K562 (cell line): ENCODE measurements around the gene MMP21. TPM values are rescaled to one million over a fixed set of nuclear protein-coding genes. Genes with fewer than 3 reads are reported as not detected.

Experiments
- ATAC-seq: fragments of 200-7000 bp; cut with Tn5 transposase; 3 replicates; pipeline ENCODE4 v1.9.1; 2020; ENCODE audit warnings: moderate library complexity
- BruUV-seq: library from RNA; stranded (reverse); fragments of 400-500 nt; replicated peaks from 2 replicates; lab custom pipeline; 2021; lab: Mats Ljungman, UMichigan
- CTCF ChIA-PET: fragments of 300-600 bp; formaldehyde crosslinking; extraction: SDS; loops from one replicate; lab custom pipeline; 2021; ENCODE audit warnings: low intra/inter-chr PET ratio; lab: Yijun Ruan, JAX
- POLR2A ChIA-PET: fragments of 300-600, 350-650 bp; sonication (Branson Sonifier 250); formaldehyde crosslinking; extraction: SDS; loops from one replicate; lab custom pipeline; 2021; ENCODE audit warnings: antibody characterized with exemption, inconsistent platforms; lab: Yijun Ruan, JAX
- DNase-seq, 4 experiments: peaks; one replicate each; pipeline versions ENCODE4 v3.0.0 to v3.0.0-alpha.2; 2011 to 2018; ENCODE audit warnings: low spot score in 3 of 4, mixed read lengths in 3 of 4; ENCODE audit errors: extremely low read depth in 1 of 4
- FAIRE-seq: peaks from 2 replicates; lab custom pipeline; 2011; peaks lifted over from hg19 to GRCh38; lab: Jason Lieb, UNC
- H2AFZ ChIP-seq: 2 replicates; pipeline ENCODE4 v1.6.0; 2011; ENCODE audit warnings: low read depth, low read length, control low read depth, inconsistent platforms
- H3K27ac ChIP-seq: fragments of 200-600 bp; 3 replicates; pipeline ENCODE4 v1.8.0; 2011; ENCODE audit warnings: low read depth, mild to moderate bottlenecking, control low read depth, inconsistent platforms, low read length, moderate library complexity, mixed read lengths; ENCODE audit errors: extremely low read depth
- H3K27me3 ChIP-seq, 2 experiments: fragments of 300-600 bp in 1 of 2; 2 replicates in 1 of 2; 3 replicates in 1 of 2; pipeline versions ENCODE4 v1.6.0 to v1.8.0; 2011; ENCODE audit warnings: inconsistent platforms in 2 of 2, low read length in 2 of 2, mild to moderate bottlenecking in 1 of 2, mixed read lengths in 1 of 2, moderate library complexity in 1 of 2; ENCODE audit not compliant: control insufficient read depth in 2 of 2, insufficient read depth in 2 of 2
- H3K36me3 ChIP-seq: fragments of 300-600 bp; 3 replicates; pipeline ENCODE4 v1.8.0; 2011; ENCODE audit warnings: mild to moderate bottlenecking, low read length, inconsistent platforms; ENCODE audit not compliant: control insufficient read depth, insufficient read depth
- H3K4me1 ChIP-seq, 2 experiments: fragments of 200-600 bp in 1 of 2; replicated peaks in 1 of 2; 2 replicates in 1 of 2; 3 replicates in 1 of 2; pipeline versions ENCODE4 v1.5.1 to v1.8.0; 2011; ENCODE audit warnings: inconsistent platforms in 2 of 2, low read length in 2 of 2, mild to moderate bottlenecking in 1 of 2, mixed read lengths in 1 of 2, moderate library complexity in 1 of 2; ENCODE audit not compliant: control insufficient read depth in 2 of 2, insufficient read depth in 2 of 2
- H3K4me2 ChIP-seq: 2 replicates; pipeline ENCODE4 v1.6.1; 2011; ENCODE audit warnings: low read length, control low read depth, inconsistent platforms, mixed read lengths; ENCODE audit not compliant: insufficient read depth
- H3K4me3 ChIP-seq: fragments of 200-600 bp; sonication (generic), shearing (Covaris generic); 2 replicates; pipeline ENCODE4 v1.5.1; 2016; ENCODE audit warnings: control low read depth, inconsistent platforms
- H3K79me2 ChIP-seq: fragments of 200-600 bp; 3 replicates; pipeline ENCODE4 v1.8.0; 2011; ENCODE audit warnings: low read length, inconsistent platforms; ENCODE audit not compliant: control insufficient read depth, insufficient read depth
- H3K9ac ChIP-seq, 2 experiments: 2 replicates each; pipeline versions ENCODE4 v1.6.0 to v1.6.1; 2011; ENCODE audit warnings: low read depth in 2 of 2, low read length in 2 of 2, control low read depth in 1 of 2, inconsistent platforms in 1 of 2, mild to moderate bottlenecking in 1 of 2, mixed read lengths in 1 of 2; ENCODE audit not compliant: insufficient read depth in 1 of 2
- H3K9me1 ChIP-seq: one replicate; pipeline ENCODE4 v1.6.0; 2011; ENCODE audit warnings: inconsistent platforms, mild to moderate bottlenecking, low read length, moderate library complexity; ENCODE audit not compliant: control insufficient read depth, insufficient read depth
- H3K9me3 ChIP-seq: replicated peaks from 2 replicates; pipeline ENCODE4 v1.5.1; 2011; ENCODE audit warnings: low read depth, low read length, inconsistent platforms; ENCODE audit not compliant: control insufficient read depth, insufficient read depth
- H4K20me1 ChIP-seq: replicated peaks from 2 replicates; pipeline ENCODE4 v1.6.1; 2011; ENCODE audit warnings: low read length, inconsistent platforms, mixed read lengths; ENCODE audit not compliant: control insufficient read depth, insufficient read depth
- CCAR2 ChIP-seq: fragments of 200-400 bp; formaldehyde crosslinking; IDR thresholded peaks from 2 replicates; pipeline ENCODE4 v1.6.1; 2017; ENCODE audit warnings: mild to moderate bottlenecking, low read depth, low read length
- ELF1 ChIP-seq: fragments of 200-800 bp; sonication (Bioruptor generic); IDR thresholded peaks from 2 replicates; pipeline ENCODE4 v1.6.1; 2016; ENCODE audit warnings: missing genetic modification characterization, missing compliant biosample characterization
- PHF20 ChIP-seq: fragments of 450-650 bp; IDR thresholded peaks from 2 replicates; pipeline ENCODE4 v1.6.1; 2018; ENCODE audit not compliant: partially characterized antibody
- POLR2H ChIP-seq: IDR thresholded peaks from 2 replicates; pipeline ENCODE4 v1.6.1; 2016; ENCODE audit warnings: missing genetic modification characterization, low read depth, mild to moderate bottlenecking, control low read depth, missing compliant biosample characterization, moderate library complexity
- RAD51 ChIP-seq: fragments of 450-650 bp; IDR thresholded peaks from 2 replicates; pipeline ENCODE4 v1.7.1; 2016; ENCODE audit warnings: low read depth, mild to moderate bottlenecking, borderline replicate concordance
- RBBP5 ChIP-seq: fragments of 200-600 bp; sonication (generic); IDR thresholded peaks from 2 replicates; pipeline ENCODE4 v1.6.1; 2012; ENCODE audit warnings: borderline replicate concordance, mild to moderate bottlenecking, low read length, control low read depth, inconsistent platforms; ENCODE audit not compliant: insufficient read depth, poor library complexity, severe bottlenecking
- SMARCA5 ChIP-seq: fragments of 450-650 bp; IDR thresholded peaks from 2 replicates; pipeline ENCODE4 v1.6.1; 2016
- XRCC4 ChIP-seq: IDR thresholded peaks from one replicate; pipeline ENCODE4 v1.6.1; 2011; ENCODE audit not compliant: insufficient read depth, insufficient read length; ENCODE audit errors: extremely low read depth
- ZFP1 ChIP-seq: fragments of 450-650 bp; formaldehyde crosslinking; IDR thresholded peaks from 2 replicates; pipeline ENCODE4 v1.4.0; 2020; ENCODE audit warnings: mild to moderate bottlenecking, mixed read lengths
- WGBS: fragments of 100-300 bp; shearing (Covaris generic); methylation state at CpG from one replicate; pipeline ENCODE4 v1.1.6; 2016; ENCODE audit warnings: low coverage, mixed read lengths; ENCODE audit not compliant: insufficient coverage; ENCODE audit errors: missing lambda C conversion rate; 5-methylcytosine and 5-hydroxymethylcytosine counted together
- in situ Hi-C: fragments of 300-500 bp; cut with MboI; formaldehyde crosslinking; loops from 4 replicates; pipeline ENCODE4 v1.15.0; 2018; ENCODE audit warnings: inconsistent platforms, mixed read lengths
- intact Hi-C: fragments of 100-400 bp; cut with micrococcal nuclease; formaldehyde crosslinking; loops from 2 replicates; pipeline ENCODE4 v1.14.2; 2022
- polyA plus RNA-seq, 8 experiments: library from polyadenylated mRNA; depleted of rRNA in 4 of 8; stranded (reverse) in 5 of 8; unstranded in 3 of 8; fragments of >200 nt; fragmentation: Nextera tagmentation in 2 of 8; fragmentation: Illumina TruSeq in 1 of 8; extraction: Ambion mirVana in 2 of 8; extraction: Trizol in 1 of 8; gene quantifications; 2 replicates each; pipeline versions ENCODE4 v1.2.1 to v1.2.3, GENCODE V29; 2011 to 2014; ENCODE audit warnings: inconsistent platforms in 1 of 8, missing spikeins in 1 of 8
- total RNA-seq, 7 experiments: library from RNA; depleted of rRNA in 6 of 7; stranded (reverse); fragments of >200 nt in 6 of 7; fragmentation: Illumina TruSeq in 2 of 7; extraction: Trizol in 2 of 7; gene quantifications; 2 replicates each; pipeline versions ENCODE4 v1.2.1 to v1.2.3, GENCODE V29; 2011 to 2021; ENCODE audit warnings: low replicate concordance in 1 of 7
- TF ChIP-seq, protein P1 (sequence below): sonication (generic); formaldehyde crosslinking; IDR thresholded peaks from 2 replicates; pipeline ENCODE4 v1.8.1; 2023; ENCODE audit warnings: mild to moderate bottlenecking, missing genetic modification reagents

Gene MMP21
- total and polyA plus RNA-seq, 9 of the 15 experiments (the other 6 are each of a cell fraction or from before 2014, with no cell fraction given) = not detected

DNA sequence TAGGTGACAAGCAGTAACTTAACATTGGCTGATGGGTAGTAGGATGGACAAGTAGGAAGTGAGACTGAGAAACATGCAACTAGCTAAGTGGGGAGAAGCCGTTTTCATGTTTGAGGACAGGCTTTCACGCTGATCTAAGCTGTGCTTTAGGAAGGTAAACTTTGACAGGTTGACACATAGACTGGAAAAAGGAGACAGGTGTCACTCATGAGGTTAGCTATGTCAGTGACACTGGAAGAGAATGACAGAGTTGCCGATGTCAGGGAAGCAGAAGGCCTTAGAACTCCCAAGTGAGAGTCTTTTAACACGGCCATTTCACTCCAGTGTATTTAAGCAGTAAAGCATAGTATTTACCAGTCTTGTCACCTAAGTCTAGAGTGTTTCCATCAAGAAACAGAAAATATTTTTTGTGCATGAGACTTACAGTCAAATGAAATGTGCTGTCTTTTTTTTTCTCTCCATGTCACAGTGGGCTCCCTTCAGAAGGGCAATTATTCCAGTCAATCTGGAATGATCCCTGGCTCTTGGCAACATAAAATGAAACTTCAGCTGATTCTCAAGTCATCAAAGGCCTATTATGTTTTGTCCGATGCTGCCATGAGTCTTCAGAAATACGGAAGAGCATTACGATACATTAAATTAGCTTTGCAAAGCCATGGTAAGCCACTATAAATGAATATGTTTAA, 35.5 kb downstream of the MMP21 start:
- DNase-seq (no peak), FAIRE-seq (no peak), ATAC-seq (no peak)
- no peak overlapping the region for H3K27ac ChIP-seq
- H3K4me2 ChIP-seq = no peak overlapping the region
- no peaks in the 10 kb centered on the region for H3K79me2 ChIP-seq
- POLR2A ChIA-PET = interaction anchor here (1.0 to 1.1 kb wide), 2 partner anchors 10 to 104 kb away, joined by 3 read pairs; no protein-coding TSS in a partner anchor
- 96% methylated on average over 5 of the region's 7 CpGs for WGBS
- in situ Hi-C loops = no loop called here
- no peaks in the 10 kb centered on the region for H3K9me1 ChIP-seq
- H2AFZ ChIP-seq = no peak overlapping the region
- intact Hi-C loops = no loop called here
- TF ChIP-seq XRCC4 (no peak), PHF20 (no peak), SMARCA5 (no peak), POLR2H (tag) (no peak), CCAR2 (no peak), RBBP5 (no peak), RAD51 (no peak), ZFP1 (CRISPR knock-in tag) (no peak), ELF1 (tag) (no peak)
- TF ChIP-seq, protein P1, sequence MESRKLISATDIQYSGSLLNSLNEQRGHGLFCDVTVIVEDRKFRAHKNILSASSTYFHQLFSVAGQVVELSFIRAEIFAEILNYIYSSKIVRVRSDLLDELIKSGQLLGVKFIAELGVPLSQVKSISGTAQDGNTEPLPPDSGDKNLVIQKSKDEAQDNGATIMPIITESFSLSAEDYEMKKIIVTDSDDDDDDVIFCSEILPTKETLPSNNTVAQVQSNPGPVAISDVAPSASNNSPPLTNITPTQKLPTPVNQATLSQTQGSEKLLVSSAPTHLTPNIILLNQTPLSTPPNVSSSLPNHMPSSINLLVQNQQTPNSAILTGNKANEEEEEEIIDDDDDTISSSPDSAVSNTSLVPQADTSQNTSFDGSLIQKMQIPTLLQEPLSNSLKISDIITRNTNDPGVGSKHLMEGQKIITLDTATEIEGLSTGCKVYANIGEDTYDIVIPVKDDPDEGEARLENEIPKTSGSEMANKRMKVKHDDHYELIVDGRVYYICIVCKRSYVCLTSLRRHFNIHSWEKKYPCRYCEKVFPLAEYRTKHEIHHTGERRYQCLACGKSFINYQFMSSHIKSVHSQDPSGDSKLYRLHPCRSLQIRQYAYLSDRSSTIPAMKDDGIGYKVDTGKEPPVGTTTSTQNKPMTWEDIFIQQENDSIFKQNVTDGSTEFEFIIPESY (CRISPR knock-in tag) = no peak
- TF ChIP-seq, all 486 proteins: peak for 0
- CTCF ChIA-PET = no interaction called here
- BruUV-seq = no TSS peak
- Histone ChIP-seq H3K4me3 (no peak overlapping the region), H3K9me3 (no peaks in the 10 kb centered on the region), H3K9ac (no peak overlapping the region), H3K36me3 (peaks cover 86% of the 10 kb centered on the region), H3K27me3 (no peaks in the 10 kb centered on the region), H4K20me1 (no peaks in the 10 kb centered on the region), H3K4me1 (no peaks in the 10 kb centered on the region)
